GM21526 (cell line): ENCODE results near the gene NTM.

Experiments
- ATAC-seq: cut with Tn5 transposase; IDR thresholded peaks from one replicate; pipeline ENCODE4 v1.9.1; 2021; ENCODE audit warnings: moderate library complexity; ENCODE audit not compliant: unreplicated experiment, low FRiP score

Gene NTM

GRCh38 chr11:131372234-131372962 lies 2.0 kb downstream of the NTM start:
- no peak for ATAC-seq

- no peak for ATAC-seq
These were observed 2.8 kb downstream of the NTM start for GRCh38 chr11:131373095-131373725.

- ATAC-seq: no peak
These were observed 3.3 kb downstream of the NTM start for GRCh38 chr11:131373756-131374155.

GRCh38 chr11:131375421-131375820 lies 5.0 kb downstream of the NTM start:
- no peak for ATAC-seq

- no peak for ATAC-seq
These were observed 5.5 kb downstream of the NTM start for GRCh38 chr11:131375915-131376314.

- peak; percentile 75 for ATAC-seq
These were observed 8.5 kb downstream of the NTM start for GRCh38 chr11:131378931-131379330.

GRCh38 chr11:131385763-131386390 lies 15.5 kb downstream of the NTM start:
- no peak for ATAC-seq

- no peak for ATAC-seq
These were observed 16.0 kb downstream of the NTM start for GRCh38 chr11:131386408-131386807.

GRCh38 chr11:131388030-131388429 lies 17.6 kb downstream of the NTM start:
- ATAC-seq: no peak

GRCh38 chr11:131389582-131389981 lies 19.2 kb downstream of the NTM start:
- no peak for ATAC-seq

GRCh38 chr11:131391176-131391575 lies 20.8 kb downstream of the NTM start:
- ATAC-seq: no peak

GRCh38 chr11:131392528-131393255 lies 22.3 kb downstream of the NTM start:
- no peak for ATAC-seq

GRCh38 chr11:131393691-131394090 lies 23.3 kb downstream of the NTM start:
- no peak for ATAC-seq

GRCh38 chr11:131397675-131398074 lies 27.3 kb downstream of the NTM start:
- no peak for ATAC-seq

GRCh38 chr11:131402040-131402439 lies 31.6 kb downstream of the NTM start:
- no peak for ATAC-seq

GRCh38 chr11:131404010-131404409 lies 33.6 kb downstream of the NTM start:
- no peak for ATAC-seq

- ATAC-seq: no peak
These were observed 37.7 kb downstream of the NTM start for GRCh38 chr11:131408025-131408640.

GRCh38 chr11:131409345-131409744 lies 38.9 kb downstream of the NTM start:
- no peak for ATAC-seq

- no peak for ATAC-seq
These were observed 41.2 kb downstream of the NTM start for GRCh38 chr11:131411636-131412035.

GRCh38 chr11:131412061-131412460 lies 41.6 kb downstream of the NTM start:
- no peak for ATAC-seq

- ATAC-seq: no peak
These were observed 42.8 kb downstream of the NTM start for GRCh38 chr11:131413217-131413616.
